ENCODE results near the gene PXT1.

- TF ChIP-seq CTCF (IDR thresholded peaks at IDR 0.05) (no peak), POLR2AphosphoS5 (IDR thresholded peaks at IDR 0.05) (no peak), POLR2A (IDR thresholded peaks at IDR 0.05) (no peak)
Measured at GRCh38 chr6:36418558-36418957, 24.1 kb downstream of the PXT1 start.
